HG02759 (cell line): ENCODE results near the gene IMMP2L.
"Not testable (repeated sequence)": the region's sequence is repeated elsewhere in the genome, so short reads cannot be mapped to it uniquely, and the experiment has no call there.

ENCODE experiments used
- ATAC-seq: cut with Tn5 transposase; IDR thresholded peaks from one replicate; pipeline ENCODE4 v1.9.1; 2021; ENCODE audit warnings: mild to moderate bottlenecking, moderate library complexity; ENCODE audit not compliant: unreplicated experiment

Gene IMMP2L

GRCh38 chr7:111091593-111092358, 470.5 kb downstream of the IMMP2L start:
- ATAC-seq, result peak; percentile 32

- ATAC-seq, result no peak
These were observed 471.4 kb downstream of the IMMP2L start, which contains the start of gene LRRN3 for GRCh38 chr7:111090846-111091245. Gene LRRN3, plus strand, starts transcription at chr7:111091127. Its CDS starts 31,646 bp downstream, at chr7:111122773.

- peak; percentile 28 for ATAC-seq
These were observed 472.4 kb downstream of the IMMP2L start for GRCh38 chr7:111089822-111090426.

GRCh38 chr7:111088328-111088727, 474.0 kb downstream of the IMMP2L start:
- no peak for ATAC-seq

GRCh38 chr7:111086532-111086931, 475.8 kb downstream of the IMMP2L start:
- no peak for ATAC-seq

- ATAC-seq, result no peak
These were observed 476.9 kb downstream of the IMMP2L start for GRCh38 chr7:111085356-111085755.

- ATAC-seq, result peak; percentile 97
These were observed 478.9 kb downstream of the IMMP2L start for GRCh38 chr7:111083413-111083812.

GRCh38 chr7:111082351-111082750, 479.9 kb downstream of the IMMP2L start:
- ATAC-seq, result no peak

GRCh38 chr7:111081546-111082267, 480.6 kb downstream of the IMMP2L start:
- ATAC-seq, result no peak

- no peak for ATAC-seq
These were observed 481.7 kb downstream of the IMMP2L start for GRCh38 chr7:111080495-111081105.

GRCh38 chr7:111077001-111077400, 485.3 kb downstream of the IMMP2L start:
- no peak for ATAC-seq

- ATAC-seq, result no peak
These were observed 486.1 kb downstream of the IMMP2L start for GRCh38 chr7:111076205-111076604.

GRCh38 chr7:111075498-111075897, 486.8 kb downstream of the IMMP2L start:
- ATAC-seq, result no peak

GRCh38 chr7:111074748-111075146, 487.5 kb downstream of the IMMP2L start:
- no peak for ATAC-seq

- ATAC-seq, result peak; percentile 57
These were observed 488.1 kb downstream of the IMMP2L start for GRCh38 chr7:111074071-111074747.

GRCh38 chr7:111072658-111073057, 489.6 kb downstream of the IMMP2L start:
- ATAC-seq, result not testable (repeated sequence)

- no peak for ATAC-seq
These were observed 490.7 kb downstream of the IMMP2L start for GRCh38 chr7:111071556-111071955.

GRCh38 chr7:111068618-111069017, 493.7 kb downstream of the IMMP2L start:
- ATAC-seq, result no peak

- ATAC-seq, result no peak
These were observed 494.6 kb downstream of the IMMP2L start for GRCh38 chr7:111067682-111068081.

GRCh38 chr7:111067251-111067650, 495.0 kb downstream of the IMMP2L start:
- no peak for ATAC-seq

GRCh38 chr7:111063166-111063565, 499.1 kb downstream of the IMMP2L start:
- no peak for ATAC-seq
